HAP-1 (cell line): Measurements from ENCODE around the gene LRPPRC.

Experiments used
- DNase-seq, 2 experiments: peaks; one replicate each; pipeline ENCODE4 v3.0.0-alpha.2; 2016 to 2020; ENCODE audit warnings: low spot score in 2 of 2
- H3K27me3 ChIP-seq: fragments of 250-450 bp; sonication (Bioruptor Pico); 2 replicates; pipeline ENCODE4 v1.5.1; 2020; ENCODE audit warnings: low read depth, mild to moderate bottlenecking, moderate library complexity
- H3K36me3 ChIP-seq: fragments of 250-450 bp; sonication (Bioruptor Pico); replicated peaks from 2 replicates; pipeline ENCODE4 v1.5.1; 2020; ENCODE audit warnings: mild to moderate bottlenecking
- H3K4me1 ChIP-seq: fragments of 250-450 bp; sonication (Bioruptor Pico); 2 replicates; pipeline ENCODE4 v1.5.1; 2020; ENCODE audit warnings: mild to moderate bottlenecking
- H3K4me3 ChIP-seq: fragments of 250-450 bp; sonication (Bioruptor Pico); 2 replicates; pipeline ENCODE4 v1.5.1; 2020; ENCODE audit warnings: mild to moderate bottlenecking, moderate library complexity
- H3K9me3 ChIP-seq: fragments of 250-450 bp; sonication (Bioruptor Pico); 2 replicates; pipeline ENCODE4 v1.5.1; 2020; ENCODE audit warnings: mild to moderate bottlenecking, moderate library complexity
- in situ Hi-C: fragments of 300-500 bp; cut with MboI; formaldehyde crosslinking; loops from 3 replicates; pipeline ENCODE4 v1.14.3; 2020; ENCODE audit warnings: low sequenced_read_pairs, inconsistent platforms, mixed read lengths

LRPPRC gene

GRCh38 chr2:43948370-43948769, 47.4 kb downstream of the LRPPRC start:
- no peaks in the 10 kb centered on the region for H3K27me3 ChIP-seq
- H3K9me3 ChIP-seq: no peaks in the 10 kb centered on the region
- in situ Hi-C loops: no loop called here
- no peak for DNase-seq
- peaks cover 31% of the 10 kb centered on the region for H3K4me1 ChIP-seq
- no peak overlapping the region for H3K4me3 ChIP-seq
- H3K36me3 ChIP-seq: peaks cover 84% of the 10 kb centered on the region

GRCh38 chr2:43946685-43947084, 49.1 kb downstream of the LRPPRC start:
- H3K4me1 ChIP-seq: peaks cover 48% of the 10 kb centered on the region
- no peaks in the 10 kb centered on the region for H3K9me3 ChIP-seq
- H3K4me3 ChIP-seq: no peak overlapping the region
- peaks cover 71% of the 10 kb centered on the region for H3K36me3 ChIP-seq
- no peak for DNase-seq
- H3K27me3 ChIP-seq: no peaks in the 10 kb centered on the region
- in situ Hi-C loops: no loop called here

GRCh38 chr2:43945439-43945838, 50.4 kb downstream of the LRPPRC start:
- H3K9me3 ChIP-seq: no peaks in the 10 kb centered on the region
- H3K4me3 ChIP-seq: no peak overlapping the region
- no peak for DNase-seq
- H3K27me3 ChIP-seq: no peaks in the 10 kb centered on the region
- H3K36me3 ChIP-seq: peaks cover 59% of the 10 kb centered on the region
- in situ Hi-C loops: no loop called here
- H3K4me1 ChIP-seq: peaks cover 57% of the 10 kb centered on the region

DNA sequence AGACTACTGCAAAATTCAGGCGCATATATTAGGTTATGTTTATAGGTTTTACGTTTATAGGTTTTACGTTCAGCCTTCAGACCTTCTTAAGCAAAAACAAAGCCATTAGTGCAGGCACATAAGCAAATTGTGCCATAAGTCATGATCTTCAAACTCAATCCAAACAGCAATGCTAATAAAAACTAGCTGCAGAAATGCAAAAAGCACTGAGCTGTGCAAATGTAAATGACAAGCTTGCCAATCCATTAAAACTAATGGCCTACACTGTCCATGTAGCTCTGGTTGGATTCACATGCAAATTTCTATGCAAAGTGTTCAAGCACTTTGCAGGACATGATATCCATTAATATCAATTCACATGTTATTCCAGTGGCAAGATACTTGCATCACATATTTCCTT, 50.9 kb downstream of the LRPPRC start:
- peak; percentile 52 to 96 for DNase-seq
- in situ Hi-C loops: no loop called here
- Histone ChIP-seq H3K27me3 (no peaks in the 10 kb centered on the region), H3K4me3 (no peak overlapping the region), H3K9me3 (no peaks in the 10 kb centered on the region), H3K36me3 (peaks cover 53% of the 10 kb centered on the region), H3K4me1 (peaks cover 63% of the 10 kb centered on the region)

DNA sequence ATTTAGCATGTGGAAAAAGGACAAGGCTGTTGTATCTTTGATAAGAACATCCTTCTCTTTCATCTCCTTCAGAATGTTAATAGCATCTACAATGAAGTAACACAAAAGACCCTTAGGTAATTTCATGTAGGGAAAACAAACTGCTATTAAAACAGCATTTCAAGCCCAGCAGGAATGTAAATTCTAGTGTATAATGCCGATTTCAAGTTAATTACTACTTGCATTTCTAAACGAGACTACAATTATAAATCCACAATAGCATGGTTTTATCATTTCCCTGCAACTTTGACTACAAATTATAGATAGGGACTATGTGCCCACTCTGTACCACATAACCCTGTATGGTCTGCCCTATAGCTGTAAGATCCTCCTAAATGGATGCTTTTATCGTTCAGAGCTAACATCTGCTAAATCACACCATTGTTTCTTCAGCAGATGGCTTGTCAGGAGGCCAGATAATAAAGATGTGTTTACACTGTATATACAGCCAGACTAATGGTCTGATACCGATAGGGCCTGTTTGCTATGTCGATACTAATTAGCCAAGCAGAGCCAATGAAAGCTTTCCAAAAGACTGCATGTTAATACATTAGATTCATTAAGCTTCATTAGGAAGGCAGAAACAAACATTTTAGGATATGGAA, 51.9 kb downstream of the LRPPRC start:
- DNase-seq: peak in 1 of 2 experiments; percentile 41
- in situ Hi-C loops: no loop called here
- H3K4me1 ChIP-seq: peaks cover 70% of the 10 kb centered on the region
- H3K9me3 ChIP-seq: no peaks in the 10 kb centered on the region
- peaks cover 43% of the 10 kb centered on the region for H3K36me3 ChIP-seq
- no peak overlapping the region for H3K4me3 ChIP-seq
- no peaks in the 10 kb centered on the region for H3K27me3 ChIP-seq

DNA sequence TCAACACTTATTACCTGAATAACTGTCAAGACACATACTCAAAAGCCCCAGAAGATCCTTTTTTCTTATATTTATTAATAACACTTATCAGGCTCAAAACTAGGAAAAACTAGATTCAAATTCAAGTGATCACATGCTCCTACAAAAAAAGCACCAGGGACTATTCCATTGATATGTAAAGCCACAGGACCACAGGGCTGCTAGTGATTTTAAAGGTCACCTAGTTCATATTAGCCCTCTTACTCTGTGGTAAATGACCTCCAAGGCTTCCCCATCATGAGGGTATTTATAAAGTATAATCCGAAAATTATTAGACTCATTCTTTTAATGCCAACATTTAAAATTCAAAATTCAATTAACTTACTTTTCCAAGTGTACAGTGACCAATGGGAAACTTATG, 52.5 kb downstream of the LRPPRC start:
- in situ Hi-C loops: no loop called here
- Histone ChIP-seq H3K9me3 (no peaks in the 10 kb centered on the region), H3K4me1 (peaks cover 70% of the 10 kb centered on the region), H3K36me3 (peaks cover 39% of the 10 kb centered on the region), H3K4me3 (no peak overlapping the region), H3K27me3 (no peaks in the 10 kb centered on the region)
- peak in 1 of 2 experiments; percentile 32 for DNase-seq

DNA sequence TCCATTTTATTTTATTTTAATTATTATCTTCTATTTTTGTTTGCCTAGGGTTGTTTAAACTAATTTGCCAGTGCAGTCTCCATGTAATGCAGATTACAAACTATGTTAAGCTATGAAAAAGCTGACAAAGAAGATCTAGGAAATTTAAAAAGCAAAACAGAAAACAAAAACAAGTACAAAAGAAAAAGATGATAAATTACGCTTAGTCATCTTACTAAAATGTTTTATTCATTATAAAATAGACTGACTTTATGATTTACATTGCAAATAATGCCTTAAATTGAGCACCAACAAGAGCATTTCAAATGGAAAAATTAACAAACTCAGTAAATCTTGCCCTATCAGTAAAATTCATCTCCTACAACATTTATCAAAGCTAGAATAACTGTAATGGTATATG, 52.9 kb downstream of the LRPPRC start:
- Histone ChIP-seq H3K27me3 (no peaks in the 10 kb centered on the region), H3K4me3 (no peak overlapping the region), H3K4me1 (peaks cover 71% of the 10 kb centered on the region), H3K9me3 (no peaks in the 10 kb centered on the region), H3K36me3 (peaks cover 35% of the 10 kb centered on the region)
- DNase-seq: no peak
- in situ Hi-C loops: no loop called here

- Histone ChIP-seq H3K36me3 (peaks cover 27% of the 10 kb centered on the region), H3K9me3 (no peaks in the 10 kb centered on the region), H3K4me3 (no peak overlapping the region), H3K4me1 (peaks cover 70% of the 10 kb centered on the region), H3K27me3 (no peaks in the 10 kb centered on the region)
- no peak for DNase-seq
- in situ Hi-C loops: no loop called here
Observed at GRCh38 chr2:43941966-43942365, 53.8 kb downstream of the LRPPRC start.

GRCh38 chr2:43941359-43941758, 54.4 kb downstream of the LRPPRC start:
- Histone ChIP-seq H3K36me3 (peaks cover 21% of the 10 kb centered on the region), H3K27me3 (no peaks in the 10 kb centered on the region), H3K4me1 (peaks cover 68% of the 10 kb centered on the region), H3K4me3 (no peak overlapping the region), H3K9me3 (no peaks in the 10 kb centered on the region)
- DNase-seq: no peak
- in situ Hi-C loops: no loop called here

DNA sequence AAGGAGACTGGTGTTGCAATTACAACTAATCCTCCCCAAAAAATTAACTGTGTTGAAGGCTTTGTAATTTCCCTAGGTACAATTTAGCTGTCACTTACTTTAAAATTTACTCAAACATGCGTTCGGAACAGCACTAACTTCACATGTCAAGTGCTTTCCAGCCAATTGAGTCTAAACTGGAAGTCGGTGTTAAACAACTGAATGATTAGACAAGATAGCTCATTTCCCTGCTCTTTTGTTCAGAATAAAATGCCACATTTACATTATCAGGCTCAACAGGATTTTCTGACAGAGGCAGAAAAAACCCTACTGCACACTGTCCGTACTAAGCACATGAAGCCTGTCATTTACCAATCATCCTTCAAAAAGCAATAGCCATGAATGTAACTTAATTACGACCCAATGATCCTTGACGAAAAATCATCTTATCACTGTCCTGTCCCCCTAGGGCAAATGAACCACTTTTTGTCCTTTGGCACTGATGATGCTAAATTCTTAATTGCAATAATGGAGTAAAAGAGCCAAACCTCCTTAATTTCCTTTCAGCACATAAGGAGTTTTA, 56.0 kb downstream of the LRPPRC start:
- Histone ChIP-seq H3K4me1 (peaks cover 60% of the 10 kb centered on the region), H3K36me3 (peaks cover 14% of the 10 kb centered on the region; the same call in 1 of the 2 replicates), H3K27me3 (no peaks in the 10 kb centered on the region), H3K9me3 (no peaks in the 10 kb centered on the region), H3K4me3 (no peak overlapping the region)
- in situ Hi-C loops: no loop called here
- no peak for DNase-seq

- Histone ChIP-seq H3K9me3 (no peaks in the 10 kb centered on the region), H3K4me3 (no peak overlapping the region), H3K36me3 (peaks cover 30% of the 10 kb centered on the region), H3K27me3 (no peaks in the 10 kb centered on the region), H3K4me1 (peaks cover 51% of the 10 kb centered on the region)
- DNase-seq: no peak
- in situ Hi-C loops: no loop called here
Observed at GRCh38 chr2:43937269-43937820, 58.4 kb downstream of the LRPPRC start.

GRCh38 chr2:43934567-43934966, 61.2 kb downstream of the LRPPRC start:
- peaks cover 55% of the 10 kb centered on the region for H3K36me3 ChIP-seq
- H3K27me3 ChIP-seq: no peaks in the 10 kb centered on the region
- DNase-seq: no peak
- H3K4me1 ChIP-seq: peaks cover 27% of the 10 kb centered on the region
- in situ Hi-C loops: no loop called here
- H3K4me3 ChIP-seq: no peak overlapping the region
- H3K9me3 ChIP-seq: no peaks in the 10 kb centered on the region

GRCh38 chr2:43931293-43931692, 64.5 kb downstream of the LRPPRC start:
- Histone ChIP-seq H3K27me3 (no peaks in the 10 kb centered on the region), H3K4me1 (peaks cover 18% of the 10 kb centered on the region), H3K4me3 (no peak overlapping the region), H3K36me3 (peaks cover 74% of the 10 kb centered on the region), H3K9me3 (no peaks in the 10 kb centered on the region)
- DNase-seq: no peak
- in situ Hi-C loops: no loop called here

GRCh38 chr2:43927442-43927841, 68.3 kb downstream of the LRPPRC start:
- Histone ChIP-seq H3K36me3 (peaks cover 76% of the 10 kb centered on the region), H3K27me3 (no peaks in the 10 kb centered on the region), H3K9me3 (no peaks in the 10 kb centered on the region), H3K4me3 (no peak overlapping the region), H3K4me1 (no peaks in the 10 kb centered on the region)
- in situ Hi-C loops: no loop called here
- DNase-seq: no peak
